HepG2 (cell line): ENCODE results near the gene SHE.

Experiments used
- HOXA7 ChIP-seq: sonication (generic); formaldehyde crosslinking; IDR thresholded peaks from 2 replicates; pipeline ENCODE4 v1.8.1; 2022; ENCODE audit warnings: mild to moderate bottlenecking, missing genetic modification reagents, moderate library complexity
- SP1 ChIP-seq, 2 experiments: fragments of 450-650 bp in 1 of 2; sonication (generic) in 1 of 2; formaldehyde crosslinking in 1 of 2; IDR thresholded peaks; 2 replicates each; pipeline versions ENCODE4 v1.4.0 to v1.6.1; 2016 to 2020; ENCODE audit warnings: missing genetic modification reagents in 1 of 2

DNA sequence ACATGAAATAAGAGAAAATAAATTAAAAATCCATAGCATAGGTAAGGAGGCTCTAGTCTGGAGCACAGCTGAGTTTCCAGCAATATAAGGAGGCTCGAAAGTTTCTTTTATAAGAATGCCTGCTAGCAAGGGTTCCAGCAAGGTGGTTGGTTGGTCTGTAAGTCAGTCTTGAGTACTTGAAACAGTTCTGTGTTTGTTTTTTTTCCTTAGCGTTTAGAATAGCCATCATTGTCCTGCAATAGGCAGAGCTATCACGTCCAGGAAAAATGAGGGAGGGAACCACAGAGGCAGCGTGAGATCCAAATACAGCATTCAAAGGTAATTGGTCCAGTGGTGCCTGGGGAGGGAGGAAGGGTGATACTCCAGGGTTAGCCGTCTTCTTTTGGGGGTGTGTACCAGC is 47.9 kb upstream of the SHE start:
- TF ChIP-seq SP1 (IDR thresholded peaks at IDR 0.05): no peak
- TF ChIP-seq SP1 (CRISPR knock-in tag; IDR thresholded peaks at IDR 0.05): no peak
- no peak for TF ChIP-seq HOXA7 (CRISPR knock-in tag)
